Left ventricle myocardium inferior (tissue), 1 donor: Measurements from ENCODE around the gene GOLGA8N. TPM values are rescaled to one million over a fixed set of nuclear protein-coding genes. Genes with fewer than 3 reads are reported as not detected.
"Not testable (repeated sequence)": the region's sequence is repeated elsewhere in the genome, so short reads cannot be mapped to it uniquely, and the experiment has no call there.

Source experiments
- DNase-seq: peaks from one replicate; pipeline ENCODE4 v3.0.0-alpha.2; 2020
- H3K27ac ChIP-seq: fragments of 200-600 bp; replicated peaks from 2 replicates; pipeline ENCODE4 v1.8.0; 2021
- H3K27me3 ChIP-seq: fragments of 200-600 bp; 2 replicates; pipeline ENCODE4 v1.8.0; 2021; ENCODE audit warnings: low read depth
- H3K36me3 ChIP-seq: fragments of 200-600 bp; 2 replicates; pipeline ENCODE4 v1.8.0; 2021
- H3K4me1 ChIP-seq: fragments of 200-600 bp; 2 replicates; pipeline ENCODE4 v1.8.0; 2021
- H3K4me3 ChIP-seq: fragments of 200-600 bp; 2 replicates; pipeline ENCODE4 v1.8.0; 2021; ENCODE audit warnings: mild to moderate bottlenecking, moderate library complexity
- H3K9me3 ChIP-seq: fragments of 200-600 bp; replicated peaks from 2 replicates; pipeline ENCODE4 v1.8.0; 2021
- CTCF ChIP-seq: fragments of 200-600 bp; IDR thresholded peaks from 2 replicates; pipeline ENCODE4 v1.8.0; 2021; ENCODE audit warnings: antibody characterized with exemption, mild to moderate bottlenecking, borderline replicate concordance
- intact Hi-C: fragments of 100-400 bp; cut with micrococcal nuclease; formaldehyde crosslinking; loops from one replicate; pipeline ENCODE4 v1.11.0; 2022
- long read RNA-seq: library from polyadenylated mRNA; unstranded; transcript quantifications from one replicate; pipeline ENCODE4 v2.0.0, GENCODE V29; 2021
- total RNA-seq: library from RNA; stranded (reverse); fragmentation: NEBNext Ultra II Directional; extraction: Animal tissue kit (Norgen Biotek cat#: 25700); gene quantifications from one replicate; pipeline ENCODE4 v1.2.1, GENCODE V29; 2021
- donor health status: DM: no; HTN: yes; CAD: no; lungs with severe emphysema.

GOLGA8N gene
- total RNA-seq: 10.9 TPM
- long read RNA-seq: 0 reads

- H3K4me1 ChIP-seq, H3K9me3 ChIP-seq, H3K4me3 ChIP-seq, intact Hi-C loops, H3K27me3 ChIP-seq, H3K36me3 ChIP-seq, DNase-seq, H3K27ac ChIP-seq: not testable (repeated sequence)
Measured at GRCh38 chr15:32593151-32593550, at the start of gene GOLGA8N. Gene GOLGA8N, plus strand, starts transcription at chr15:32593456.

GRCh38 chr15:32543456-32543855 lies 49.8 kb upstream of the GOLGA8N start:
- H3K9me3 ChIP-seq, DNase-seq, H3K27me3 ChIP-seq, H3K27ac ChIP-seq, H3K4me3 ChIP-seq, H3K4me1 ChIP-seq, H3K36me3 ChIP-seq, intact Hi-C loops: not testable (repeated sequence)

GRCh38 chr15:32545129-32545528 lies 48.1 kb upstream of the GOLGA8N start:
- H3K4me1 ChIP-seq, H3K36me3 ChIP-seq, H3K27me3 ChIP-seq, H3K4me3 ChIP-seq, DNase-seq, H3K9me3 ChIP-seq, H3K27ac ChIP-seq, intact Hi-C loops: not testable (repeated sequence)

GRCh38 chr15:32554587-32554986 lies 38.7 kb upstream of the GOLGA8N start:
- H3K27ac ChIP-seq, H3K4me1 ChIP-seq, intact Hi-C loops, DNase-seq, H3K4me3 ChIP-seq, H3K36me3 ChIP-seq, H3K9me3 ChIP-seq, H3K27me3 ChIP-seq: not testable (repeated sequence)

- H3K4me1 ChIP-seq, H3K4me3 ChIP-seq, H3K36me3 ChIP-seq, H3K27ac ChIP-seq, DNase-seq, H3K27me3 ChIP-seq, H3K9me3 ChIP-seq, intact Hi-C loops: not testable (repeated sequence)
Measured at GRCh38 chr15:32562198-32562597, 31.1 kb upstream of the GOLGA8N start.

- intact Hi-C loops, DNase-seq, H3K4me1 ChIP-seq, H3K27me3 ChIP-seq, H3K9me3 ChIP-seq, H3K4me3 ChIP-seq, H3K27ac ChIP-seq, H3K36me3 ChIP-seq: not testable (repeated sequence)
Measured at GRCh38 chr15:32568988-32569387, 24.3 kb upstream of the GOLGA8N start.

GRCh38 chr15:32578482-32578881 lies 14.8 kb upstream of the GOLGA8N start:
- H3K36me3 ChIP-seq, DNase-seq, H3K9me3 ChIP-seq, H3K4me1 ChIP-seq, H3K27ac ChIP-seq, intact Hi-C loops, H3K27me3 ChIP-seq, H3K4me3 ChIP-seq: not testable (repeated sequence)

- H3K36me3 ChIP-seq, H3K9me3 ChIP-seq, H3K27me3 ChIP-seq, DNase-seq, H3K4me1 ChIP-seq, H3K4me3 ChIP-seq, intact Hi-C loops, H3K27ac ChIP-seq: not testable (repeated sequence)
Measured at GRCh38 chr15:32585844-32586243, 7.4 kb upstream of the GOLGA8N start.

- H3K9me3 ChIP-seq, H3K27me3 ChIP-seq, intact Hi-C loops, H3K27ac ChIP-seq, H3K36me3 ChIP-seq, DNase-seq, H3K4me3 ChIP-seq, H3K4me1 ChIP-seq: not testable (repeated sequence)
Measured at GRCh38 chr15:32609518-32609917, 16.3 kb downstream of the GOLGA8N start.

- H3K9me3 ChIP-seq, H3K27me3 ChIP-seq, H3K27ac ChIP-seq, H3K4me3 ChIP-seq, H3K36me3 ChIP-seq, DNase-seq, intact Hi-C loops: not testable (repeated sequence)
- peaks cover 12% of the 10 kb centered on the region for H3K4me1 ChIP-seq
- peak; percentile 51 for TF ChIP-seq CTCF
Measured at GRCh38 chr15:32610719-32611118, 17.5 kb downstream of the GOLGA8N start.

GRCh38 chr15:32614712-32615050 lies 21.4 kb downstream of the GOLGA8N start:
- peak; percentile 40 for DNase-seq
- H3K9me3 ChIP-seq, H3K27me3 ChIP-seq, intact Hi-C loops, H3K36me3 ChIP-seq: not testable (repeated sequence)
- Histone ChIP-seq H3K4me1 (peaks cover 19% of the 10 kb centered on the region), H3K4me3 (peak overlapping the region; percentile 71), H3K27ac (peak overlapping the region; percentile 93)

GRCh38 chr15:32615051-32615870 lies 22.0 kb downstream of the GOLGA8N start, which contains the start of gene ARHGAP11A:
Gene ARHGAP11A, plus strand, starts transcription at chr15:32615504. Its CDS starts 708 bp downstream, at chr15:32616212.
- H3K27me3 ChIP-seq, H3K36me3 ChIP-seq, intact Hi-C loops, H3K9me3 ChIP-seq: not testable (repeated sequence)
- Histone ChIP-seq H3K4me1 (peaks cover 19% of the 10 kb centered on the region), H3K27ac (peak within 1 kb of the TSS; percentile 93), H3K4me3 (peak within 1 kb of the TSS; percentile 71)
- peak; percentile 77 for DNase-seq

GRCh38 chr15:32615871-32616426 lies 22.7 kb downstream of the GOLGA8N start:
- H3K27ac ChIP-seq, intact Hi-C loops: not testable (repeated sequence)
- peak overlapping the region; percentile 71 for H3K4me3 ChIP-seq

More at GRCh38 chr15:32615871-32616426, 22.7 kb downstream of the GOLGA8N start:
- H3K36me3 ChIP-seq, DNase-seq, H3K27me3 ChIP-seq, H3K9me3 ChIP-seq: not testable (repeated sequence)
- H3K4me1 ChIP-seq: peaks cover 14% of the 10 kb centered on the region
